H1 (cell line): Measurements from ENCODE around the gene EEIG1. TPM values are rescaled to one million over a fixed set of nuclear protein-coding genes. Genes with fewer than 3 reads are reported as not detected.
A peak's percentile ranks its signal among the peaks of the same experiment; 100 is the strongest.

ENCODE experiments used
- CTCF ChIA-PET: fragments of 300-600 bp; sonication (Branson Sonifier 250); formaldehyde crosslinking; loops from one replicate; lab custom pipeline; 2021; ENCODE audit not compliant: partially characterized antibody; lab: Charles Lee
- POLR2A ChIA-PET: fragments of 300-600 bp; sonication (Branson Sonifier 250); formaldehyde crosslinking; loops from one replicate; lab custom pipeline; 2021; ENCODE audit warnings: inconsistent platforms; ENCODE audit not compliant: partially characterized antibody; lab: Charles Lee
- DNase-seq, 2 experiments: peaks; one replicate each; pipeline versions ENCODE4 v3.0.0 to v3.0.0-alpha.2; 2010 to 2022; ENCODE audit warnings: low spot score in 2 of 2, low read depth in 1 of 2, mixed read lengths in 1 of 2
- FAIRE-seq: peaks from 2 replicates; lab custom pipeline; 2011; peaks lifted over from hg19 to GRCh38; lab: Jason Lieb, UNC
- H2AFZ ChIP-seq: 2 replicates; pipeline ENCODE4 v1.8.1; 2012; ENCODE audit warnings: low read length, inconsistent platforms
- H2AK5ac ChIP-seq: 2 replicates; pipeline ENCODE4 v1.6.1; 2013; ENCODE audit warnings: low read depth, low read length
- H2BK120ac ChIP-seq: replicated peaks from 2 replicates; pipeline ENCODE3; 2013; ENCODE audit warnings: low read depth, low read length, inconsistent platforms
- H2BK12ac ChIP-seq: 2 replicates; pipeline ENCODE4 v1.6.1; 2013; ENCODE audit warnings: low read depth, low read length
- H2BK15ac ChIP-seq: 2 replicates; pipeline ENCODE4 v1.6.1; 2013; ENCODE audit warnings: low read length
- H2BK20ac ChIP-seq: 2 replicates; pipeline ENCODE4 v1.6.1; 2013; ENCODE audit warnings: low read length
- H2BK5ac ChIP-seq: 2 replicates; pipeline ENCODE4 v1.6.1; 2013; ENCODE audit warnings: low read depth, low read length
- H3K14ac ChIP-seq: 2 replicates; pipeline ENCODE4 v1.6.1; 2013; ENCODE audit warnings: inconsistent platforms; ENCODE audit not compliant: insufficient read length
- H3K18ac ChIP-seq: 2 replicates; pipeline ENCODE4 v1.6.1; 2013; ENCODE audit warnings: low read length; ENCODE audit errors: extremely low read depth
- H3K23ac ChIP-seq: 2 replicates; pipeline ENCODE4 v1.6.1; 2013; ENCODE audit warnings: inconsistent platforms; ENCODE audit not compliant: insufficient read length
- H3K23me2 ChIP-seq: 2 replicates; pipeline ENCODE4 v1.6.1; 2013; ENCODE audit warnings: low read depth, low read length
- H3K27ac ChIP-seq: 2 replicates; pipeline ENCODE4 v1.6.1; 2011; ENCODE audit warnings: low read depth, low read length, inconsistent platforms
- H3K27me3 ChIP-seq, 4 experiments: replicated peaks in 1 of 4; 1 replicate in 1 of 4; 2 replicates in 3 of 4; pipeline versions ENCODE4 v1.6.1 to v1.8.1; 2011 to 2013; ENCODE audit warnings: low read length in 3 of 4, mild to moderate bottlenecking in 3 of 4, inconsistent platforms in 2 of 4, mixed read lengths in 2 of 4, moderate library complexity in 1 of 4; ENCODE audit not compliant: control insufficient read depth in 3 of 4, insufficient read depth in 3 of 4; ENCODE audit errors: extremely low read depth in 1 of 4
- H3K36me3 ChIP-seq, 4 experiments: 2 replicates each; pipeline versions ENCODE4 v1.6.1 to v1.8.1; 2011 to 2013; ENCODE audit warnings: mild to moderate bottlenecking in 4 of 4, low read length in 3 of 4, moderate library complexity in 2 of 4, control low read depth in 1 of 4, inconsistent platforms in 1 of 4; ENCODE audit not compliant: insufficient read depth in 4 of 4, control insufficient read depth in 2 of 4
- H3K4ac ChIP-seq: replicated peaks from 2 replicates; pipeline ENCODE3; 2013; ENCODE audit warnings: low read length, low read depth, mixed read lengths, inconsistent platforms; ENCODE audit not compliant: insufficient read length
- H3K4me1 ChIP-seq, 4 experiments: replicated peaks in 1 of 4; 1 replicate in 1 of 4; 2 replicates in 3 of 4; pipeline versions ENCODE4 v1.6.1 to v1.8.1; 2011 to 2013; ENCODE audit warnings: low read length in 3 of 4, inconsistent platforms in 2 of 4, mixed read lengths in 1 of 4; ENCODE audit not compliant: insufficient read depth in 4 of 4, control insufficient read depth in 3 of 4
- H3K4me2 ChIP-seq, 2 experiments: 2 replicates each; pipeline versions ENCODE4 v1.6.1 to v1.8.1; 2011 to 2013; ENCODE audit warnings: low read depth in 2 of 2, low read length in 2 of 2, control low read depth in 1 of 2, inconsistent platforms in 1 of 2, mild to moderate bottlenecking in 1 of 2; ENCODE audit not compliant: insufficient read depth in 1 of 2
- H3K4me3 ChIP-seq, 4 experiments: fragments of 200-600, 300-600 bp in 1 of 4; sonication (generic), shearing (Covaris generic), sonication (Bioruptor Twin) in 1 of 4; 2 replicates each; pipeline versions ENCODE4 v1.5.1 to v1.8.1; 2011 to 2016; ENCODE audit warnings: low read length in 4 of 4, low read depth in 3 of 4, control low read depth in 2 of 4, inconsistent platforms in 2 of 4, mild to moderate bottlenecking in 2 of 4, mixed read lengths in 1 of 4, moderate library complexity in 1 of 4; ENCODE audit not compliant: insufficient read depth in 2 of 4; ENCODE audit errors: extremely low read depth in 1 of 4
- H3K56ac ChIP-seq: replicated peaks from 2 replicates; pipeline ENCODE3; 2013; ENCODE audit warnings: low read depth, mild to moderate bottlenecking, mixed read lengths, low read length, inconsistent platforms; ENCODE audit not compliant: insufficient read length
- H3K79me1 ChIP-seq: 2 replicates; pipeline ENCODE4 v1.6.1; 2013; ENCODE audit warnings: low read depth, low read length, control low read depth
- H3K79me2 ChIP-seq, 2 experiments: 2 replicates each; pipeline versions ENCODE4 v1.6.1 to v1.8.1; 2012 to 2013; ENCODE audit warnings: low read length in 2 of 2, mild to moderate bottlenecking in 2 of 2, inconsistent platforms in 1 of 2; ENCODE audit not compliant: insufficient read depth in 2 of 2, control insufficient read depth in 1 of 2
- H3K9ac ChIP-seq, 4 experiments: replicated peaks in 1 of 4; 1 replicate in 1 of 4; 2 replicates in 3 of 4; pipeline versions ENCODE4 v1.6.1 to v1.8.1; 2011 to 2013; ENCODE audit warnings: low read depth in 3 of 4, low read length in 3 of 4, control low read depth in 2 of 4, mild to moderate bottlenecking in 2 of 4, moderate library complexity in 2 of 4, inconsistent platforms in 1 of 4; ENCODE audit errors: extremely low read depth in 1 of 4
- H3K9me3 ChIP-seq, 2 experiments: 2 replicates each; pipeline versions ENCODE4 v1.6.1 to v1.8.1; 2012 to 2013; ENCODE audit warnings: mild to moderate bottlenecking in 2 of 2, moderate library complexity in 2 of 2, control low read depth in 1 of 2, inconsistent platforms in 1 of 2, low read depth in 1 of 2, low read length in 1 of 2, mixed read lengths in 1 of 2; ENCODE audit not compliant: insufficient read depth in 2 of 2
- H4K20me1 ChIP-seq, 2 experiments: replicated peaks in 1 of 2; 2 replicates each; pipeline versions ENCODE3 to v1.8.1; 2011 to 2013; ENCODE audit warnings: inconsistent platforms in 2 of 2, low read length in 2 of 2, mild to moderate bottlenecking in 1 of 2; ENCODE audit not compliant: insufficient read depth in 2 of 2, control insufficient read depth in 1 of 2
- H4K5ac ChIP-seq: 2 replicates; pipeline ENCODE4 v1.6.1; 2013; ENCODE audit warnings: low read length, low read depth, mixed read lengths, inconsistent platforms; ENCODE audit not compliant: insufficient read length
- H4K8ac ChIP-seq: 2 replicates; pipeline ENCODE4 v1.8.0; 2013; ENCODE audit warnings: mild to moderate bottlenecking, moderate library complexity, low read length, inconsistent platforms; ENCODE audit not compliant: insufficient read depth; ENCODE audit errors: extremely low read depth
- H4K91ac ChIP-seq: replicated peaks from 2 replicates; pipeline ENCODE3; 2013; ENCODE audit warnings: low read length, mixed read lengths, inconsistent platforms; ENCODE audit not compliant: insufficient read length
- ASH2L ChIP-seq: fragments of 200-600, 300-600 bp; sonication (generic); IDR thresholded peaks from one replicate; pipeline ENCODE4 v1.7.1; 2017; ENCODE audit warnings: low read length
- HDAC2 ChIP-seq, 2 experiments: fragments of 300-600 bp in 1 of 2; sonication (generic) in 1 of 2; IDR thresholded peaks; 2 replicates each; pipeline ENCODE4 v1.6.1; 2011 to 2012; ENCODE audit warnings: low read depth in 2 of 2, low read length in 2 of 2, mild to moderate bottlenecking in 2 of 2, moderate library complexity in 2 of 2, borderline replicate concordance in 1 of 2, inconsistent platforms in 1 of 2
- KDM1A ChIP-seq: fragments of 200-600, 300-600 bp; sonication (generic); IDR thresholded peaks from 2 replicates; pipeline ENCODE4 v1.7.1; 2016; ENCODE audit warnings: mild to moderate bottlenecking, low read length, borderline replicate concordance
- KDM4A ChIP-seq: IDR thresholded peaks from one replicate; pipeline ENCODE4 v1.7.1; 2012; ENCODE audit warnings: low read depth, mild to moderate bottlenecking, moderate library complexity, low read length, inconsistent platforms; ENCODE audit not compliant: severe bottlenecking
- MAX ChIP-seq: IDR thresholded peaks from 2 replicates; pipeline ENCODE4 v1.6.1; 2012; ENCODE audit warnings: inconsistent platforms
- NANOG ChIP-seq: IDR thresholded peaks from 2 replicates; pipeline ENCODE4 v1.6.1; 2011; ENCODE audit warnings: low read length, low read depth, mild to moderate bottlenecking, inconsistent platforms; ENCODE audit not compliant: insufficient read depth, poor library complexity, severe bottlenecking
- POLR2A ChIP-seq, 2 experiments: IDR thresholded peaks; 1 replicate in 1 of 2; 2 replicates in 1 of 2; pipeline ENCODE4 v1.6.1; 2011; ENCODE audit warnings: low read depth in 2 of 2, low read length in 2 of 2, mild to moderate bottlenecking in 2 of 2; ENCODE audit errors: control extremely low read depth in 1 of 2
- RFX5 ChIP-seq: IDR thresholded peaks from 2 replicates; pipeline ENCODE4 v1.6.1; 2011; ENCODE audit warnings: low read depth, low read length, improper control_type of control experiment, borderline replicate concordance
- TBP ChIP-seq: IDR thresholded peaks from 2 replicates; pipeline ENCODE4 v1.6.1; 2011; ENCODE audit warnings: low read depth, low read length, improper control_type of control experiment
- ZNF274 ChIP-seq: IDR thresholded peaks from 2 replicates; pipeline ENCODE4 v1.7.0; 2012; ENCODE audit warnings: low read length, borderline replicate concordance; ENCODE audit errors: extremely low read depth
- WGBS, 2 experiments: shearing (Covaris generic) in 1 of 2; methylation state at CpG; one replicate each; pipeline versions ENCODE4 v1.1.6 to v1.1.7; 2013 to 2015; ENCODE audit warnings: low lambda C conversion rate in 2 of 2, mixed read lengths in 2 of 2, inconsistent platforms in 1 of 2, low coverage in 1 of 2, missing lambda C conversion rate in 1 of 2; ENCODE audit not compliant: insufficient replicate concordance in 2 of 2, insufficient coverage in 1 of 2, insufficient read length in 1 of 2; ENCODE audit errors: extremely low coverage in 1 of 2, missing lambda C conversion rate in 1 of 2; 5-methylcytosine and 5-hydroxymethylcytosine counted together
- polyA plus RNA-seq, 7 experiments: library from polyadenylated mRNA; depleted of rRNA in 3 of 7; stranded (reverse) in 5 of 7; unstranded in 2 of 7; fragments of >200 nt in 5 of 7; fragments of 200-250 nt in 2 of 7; gene quantifications; 1 replicate in 5 of 7; 2 replicates in 1 of 7; 4 replicates in 1 of 7; pipeline versions ENCODE4 v1.2.1 to v1.2.3, GENCODE V29; 2011 to 2013; ENCODE audit warnings: missing spikeins in 2 of 7, mixed read lengths in 2 of 7
- total RNA-seq: library from RNA; stranded (reverse); fragmentation: NEBNext Ultra II Directional; extraction: Animal tissue kit (Norgen Biotek cat#: 25700); gene quantifications from 2 replicates; pipeline ENCODE4 v1.2.1, GENCODE V29; 2021
- TF ChIP-seq, protein P1 (sequence below): IDR thresholded peaks from 2 replicates; pipeline ENCODE4 v1.6.1; 2012; ENCODE audit warnings: low read length, inconsistent platforms

EEIG1 gene
- total and polyA plus RNA-seq, 2 of the 8 experiments (the other 6 are each of a cell fraction or from before 2014, with no cell fraction given): 29.8 to 50.8 TPM

DNA sequence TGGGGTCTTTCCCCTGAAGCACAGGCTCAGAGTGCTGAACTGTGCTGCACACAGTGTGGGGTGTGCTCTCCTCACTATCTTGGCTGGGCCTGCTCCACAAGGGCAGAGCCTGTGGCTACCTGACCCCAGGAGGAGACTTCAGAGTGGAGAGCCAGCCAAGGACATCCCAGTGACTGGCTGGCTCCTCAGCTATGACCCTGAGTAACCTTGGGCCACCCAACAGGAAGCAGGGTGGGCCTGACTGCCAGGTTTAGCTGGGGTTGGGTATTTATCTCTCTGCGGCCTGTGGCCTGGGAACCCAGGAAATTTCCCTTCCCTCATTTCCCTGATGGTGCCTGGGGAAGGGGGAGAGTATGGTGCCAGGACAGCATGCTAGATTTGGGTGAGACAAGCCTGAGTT lies 2.1 kb upstream of the EEIG1 start:
- 100% methylated on average over 1 of the region's 1 CpG; no CpG with 5 or more reads in 1 of the 2 experiments for WGBS, 2 experiments
- H3K56ac ChIP-seq: no peak overlapping the region
- H4K5ac ChIP-seq: no peak overlapping the region
- peaks cover 9% of the 10 kb centered on the region; the same call in 1 of the 2 replicates for H3K79me1 ChIP-seq
- H3K9me3 ChIP-seq: no peaks in the 10 kb centered on the region
- peaks cover under 1 to 21% of the 10 kb centered on the region in 2 experiments; a peak in 3 of 4 replicates for H3K79me2 ChIP-seq
- H3K9ac ChIP-seq: no peak overlapping the region
- H3K4me2 ChIP-seq: no peak overlapping the region
- H4K20me1 ChIP-seq: peaks cover 13 to 15% of the 10 kb centered on the region in 2 experiments
- FAIRE-seq: no peak
- H3K23me2 ChIP-seq: peaks cover 7% of the 10 kb centered on the region; the same call in 1 of the 2 replicates
- ChIA-PET POLR2A (interaction anchor here (0.5 to 4.1 kb wide), 6 partner anchors 13 to 178 kb away, joined by 3 to 10 read pairs (median 3); partner anchors contain the start of gene DPM2), CTCF (interaction anchor here (0.7 to 7.9 kb wide), 7 partner anchors 8 to 143 kb away, joined by 3 to 49 read pairs (median 7); no protein-coding TSS in a partner anchor)
- peak overlapping the region; percentile 31 for H2BK120ac ChIP-seq
- H3K18ac ChIP-seq: no peak overlapping the region
- no peak overlapping the region for H3K4ac ChIP-seq
- no peak for DNase-seq
- no peaks in the 10 kb centered on the region; a peak in 1 of 7 replicates for H3K27me3 ChIP-seq
- H3K27ac ChIP-seq: no peak overlapping the region
- no peak overlapping the region for H2AFZ ChIP-seq
- 0 out of 2 replicates have a peak overlapping the region, but pooled peaks have one; percentile 82 for H2BK12ac ChIP-seq
- no peaks in the 10 kb centered on the region for H3K36me3 ChIP-seq
- no peak overlapping the region for H4K91ac ChIP-seq
- H2BK20ac ChIP-seq: peak overlapping the region; percentile 72
- H2AK5ac ChIP-seq: 0 out of 2 replicates have a peak overlapping the region, but pooled peaks have one; percentile 34
- no peak overlapping the region for H3K14ac ChIP-seq
- H4K8ac ChIP-seq: no peak overlapping the region
- peaks cover 0 to 19% (median 16%) of the 10 kb centered on the region in 4 experiments; a peak in 6 of 7 replicates for H3K4me1 ChIP-seq
- no peak overlapping the region for H3K4me3 ChIP-seq
- H2BK5ac ChIP-seq: peak overlapping the region; percentile 75; the same call in 1 of the 2 replicates
- H2BK15ac ChIP-seq: peak overlapping the region; percentile 92; the same call in 1 of the 2 replicates
- H3K23ac ChIP-seq: no peak overlapping the region
- no peak for TF ChIP-seq RFX5
- TF ChIP-seq, protein P1, sequence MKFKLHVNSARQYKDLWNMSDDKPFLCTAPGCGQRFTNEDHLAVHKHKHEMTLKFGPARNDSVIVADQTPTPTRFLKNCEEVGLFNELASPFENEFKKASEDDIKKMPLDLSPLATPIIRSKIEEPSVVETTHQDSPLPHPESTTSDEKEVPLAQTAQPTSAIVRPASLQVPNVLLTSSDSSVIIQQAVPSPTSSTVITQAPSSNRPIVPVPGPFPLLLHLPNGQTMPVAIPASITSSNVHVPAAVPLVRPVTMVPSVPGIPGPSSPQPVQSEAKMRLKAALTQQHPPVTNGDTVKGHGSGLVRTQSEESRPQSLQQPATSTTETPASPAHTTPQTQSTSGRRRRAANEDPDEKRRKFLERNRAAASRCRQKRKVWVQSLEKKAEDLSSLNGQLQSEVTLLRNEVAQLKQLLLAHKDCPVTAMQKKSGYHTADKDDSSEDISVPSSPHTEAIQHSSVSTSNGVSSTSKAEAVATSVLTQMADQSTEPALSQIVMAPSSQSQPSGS: no peak
- no peak for TF ChIP-seq ASH2L
- TF ChIP-seq ZNF274: no peak
- no peak for TF ChIP-seq KDM1A
- no peak for TF ChIP-seq POLR2A (IDR thresholded peaks at IDR 0.05; ENCODE audit: control extremely low read depth in 1 of 2, low read depth in 2 of 2, low read length in 2 of 2)
- TF ChIP-seq TBP: no peak
- no peak for TF ChIP-seq MAX
- no peak for TF ChIP-seq HDAC2 (IDR thresholded peaks at IDR 0.05; ENCODE audit: borderline replicate concordance in 1 of 2, low read depth in 2 of 2, low read length in 2 of 2)
- no peak for TF ChIP-seq NANOG
- no peak for TF ChIP-seq KDM4A
